ENCODE measurements around the gene POU2F3.
A peak's percentile ranks its signal among the peaks of the same experiment; 100 is the strongest.

Gene POU2F3

GRCh38 chr11:120289426-120289825 lies 49.5 kb downstream of the POU2F3 start:
- DNase-seq: no peak

GRCh38 chr11:120290956-120291355 lies 51.0 kb downstream of the POU2F3 start:
- DNase-seq: no peak

- DNase-seq: no peak
These were observed 53.3 kb downstream of the POU2F3 start for GRCh38 chr11:120293038-120293800.

- DNase-seq: no peak
These were observed 54.2 kb downstream of the POU2F3 start for GRCh38 chr11:120294096-120294495.

- DNase-seq: no peak
These were observed 55.2 kb downstream of the POU2F3 start for GRCh38 chr11:120295099-120295498.

GRCh38 chr11:120296554-120296953 lies 56.6 kb downstream of the POU2F3 start:
- DNase-seq: no peak

GRCh38 chr11:120298461-120298860 lies 58.5 kb downstream of the POU2F3 start:
- no peak for DNase-seq

- no peak for DNase-seq
These were observed 62.3 kb downstream of the POU2F3 start for GRCh38 chr11:120302001-120302805.

- DNase-seq: peak; percentile 55
These were observed 63.2 kb downstream of the POU2F3 start for GRCh38 chr11:120303004-120303637.

GRCh38 chr11:120304526-120304925 lies 64.6 kb downstream of the POU2F3 start:
- DNase-seq: no peak

- no peak for DNase-seq
These were observed 65.3 kb downstream of the POU2F3 start for GRCh38 chr11:120305286-120305685.

- no peak for DNase-seq
These were observed 66.7 kb downstream of the POU2F3 start for GRCh38 chr11:120306519-120307242.

GRCh38 chr11:120307476-120307875 lies 67.5 kb downstream of the POU2F3 start:
- DNase-seq: no peak

- DNase-seq: no peak
These were observed 68.1 kb downstream of the POU2F3 start for GRCh38 chr11:120308081-120308480.

GRCh38 chr11:120310870-120311269 lies 70.9 kb downstream of the POU2F3 start:
- DNase-seq: no peak

- DNase-seq: no peak
These were observed 74.9 kb downstream of the POU2F3 start for GRCh38 chr11:120314861-120315260.

- DNase-seq: no peak
These were observed 77.1 kb downstream of the POU2F3 start for GRCh38 chr11:120316880-120317688.

- DNase-seq: no peak
These were observed 77.9 kb downstream of the POU2F3 start for GRCh38 chr11:120317689-120318480.

GRCh38 chr11:120318906-120319305 lies 79.0 kb downstream of the POU2F3 start:
- no peak for DNase-seq

- DNase-seq: peak; percentile 40
These were observed 85.2 kb downstream of the POU2F3 start, which contains the start of gene TLCD5 for GRCh38 chr11:120324932-120325810. TSS of gene TLCD5 (plus strand) at chr11:120325299. CDS start at chr11:120327442, 2,143 bp downstream.
